ENCODE measurements around the gene PDCD11. TPM values are rescaled to one million over a fixed set of nuclear protein-coding genes. Genes with fewer than 3 reads are reported as not detected.
A peak's percentile ranks its signal among the peaks of the same experiment; 100 is the strongest.
"Not testable (repeated sequence)": the region's sequence is repeated elsewhere in the genome, so short reads cannot be mapped to it uniquely, and the experiment has no call there.

The PDCD11 gene
- total and polyA plus RNA-seq, 5 donors from 2014 or later: 7.1 to 26.9 (median 9.5) TPM

DNA sequence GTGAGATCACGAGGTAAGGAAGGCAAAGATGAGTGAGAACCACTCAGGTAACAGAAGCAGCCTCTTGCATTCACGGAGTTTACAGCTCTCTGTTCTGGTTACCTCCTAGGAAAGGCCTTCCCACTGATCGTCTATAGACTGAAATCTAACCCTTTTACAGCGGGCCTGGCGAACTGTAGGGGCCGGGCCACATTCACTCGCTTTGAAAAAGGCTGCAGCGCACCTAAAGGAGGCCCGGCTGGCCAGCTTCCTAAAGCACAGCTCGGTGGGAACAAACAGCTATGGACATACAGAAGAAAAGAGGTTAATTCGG is 716 bp upstream of the PDCD11 start:
- Histone ChIP-seq H3K36me3 (ENCODE audit: control insufficient read depth, insufficient read depth, low read length) (peaks cover 36% of the 10 kb centered on the region), H3K4me3 (ENCODE audit: low read depth, low read length) (peak overlapping the region; percentile 93), H3K27ac (ENCODE audit: insufficient read depth, low read length, poor library complexity, severe bottlenecking) (peak overlapping the region; percentile 78), H3K27me3 (ENCODE audit: control insufficient read depth, insufficient read depth, low read length) (no peaks in the 10 kb centered on the region), H3K9me3 (ENCODE audit: control insufficient read depth in 2 of 2, low read length in 2 of 2) (no peaks in the 10 kb centered on the region), H3K4me1 (ENCODE audit: control insufficient read depth, insufficient read depth, low read length, poor library complexity, severe bottlenecking) (peaks cover 34% of the 10 kb centered on the region)
- H3K36me3 Mint-ChIP-seq: peaks cover 15% of the 10 kb centered on the region
- DNase-seq: peak in 1 of 3 donors; percentile 15
- H3K4me1 Mint-ChIP-seq: peaks cover 23 to 62% (median 53%) of the 10 kb centered on the region in 4 donors
- no peaks in the 10 kb centered on the region for H3K9me3 Mint-ChIP-seq
- no peaks in the 10 kb centered on the region for H3K27me3 Mint-ChIP-seq
- H3K4me3 Mint-ChIP-seq: peak overlapping the region; percentile 94 to 99 (median 98)
- peak overlapping the region; percentile 74 to 98 (median 94) for H3K27ac Mint-ChIP-seq
- ATAC-seq (ENCODE audit: low read depth in 2 of 2): no peak

DNA sequence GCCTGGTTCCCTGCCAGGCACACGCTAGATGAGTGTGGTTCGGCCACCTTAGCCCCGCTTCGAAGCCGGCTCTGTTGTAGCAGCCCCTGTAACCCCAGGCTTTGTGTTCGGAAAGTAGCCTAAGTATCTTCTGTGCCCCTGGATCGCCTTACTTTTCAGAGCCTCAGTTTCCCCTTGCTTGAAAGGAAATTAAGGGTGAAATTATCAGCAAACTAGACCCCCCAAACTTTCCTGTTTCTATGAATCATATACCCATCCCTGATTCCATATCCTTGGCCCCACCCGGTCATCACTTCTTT is 312 bp downstream of the PDCD11 start:
- Histone ChIP-seq H3K4me1 (ENCODE audit: control insufficient read depth, insufficient read depth, low read length, poor library complexity, severe bottlenecking) (peaks cover 34% of the 10 kb centered on the region), H3K27ac (ENCODE audit: insufficient read depth, low read length, poor library complexity, severe bottlenecking) (peak overlapping the region; percentile 78), H3K4me3 (ENCODE audit: low read depth, low read length) (peak overlapping the region; percentile 93), H3K9me3 (ENCODE audit: control insufficient read depth in 2 of 2, low read length in 2 of 2) (no peaks in the 10 kb centered on the region), H3K27me3 (ENCODE audit: control insufficient read depth, insufficient read depth, low read length) (no peaks in the 10 kb centered on the region), H3K36me3 (ENCODE audit: control insufficient read depth, insufficient read depth, low read length) (peaks cover 30% of the 10 kb centered on the region)
- Mint-ChIP-seq H3K9me3 (no peaks in the 10 kb centered on the region), H3K27ac (peak overlapping the region; percentile 79 to 98 (median 94)), H3K27me3 (no peaks in the 10 kb centered on the region), H3K4me1 (peaks cover 23 to 63% (median 52%) of the 10 kb centered on the region in 4 donors), H3K4me3 (peak overlapping the region; percentile 94 to 99 (median 98)), H3K36me3 (peaks cover 11% of the 10 kb centered on the region)
- ATAC-seq (ENCODE audit: low read depth in 2 of 2) (no peak), DNase-seq (peak in 1 of 3 donors; percentile 22)

DNA sequence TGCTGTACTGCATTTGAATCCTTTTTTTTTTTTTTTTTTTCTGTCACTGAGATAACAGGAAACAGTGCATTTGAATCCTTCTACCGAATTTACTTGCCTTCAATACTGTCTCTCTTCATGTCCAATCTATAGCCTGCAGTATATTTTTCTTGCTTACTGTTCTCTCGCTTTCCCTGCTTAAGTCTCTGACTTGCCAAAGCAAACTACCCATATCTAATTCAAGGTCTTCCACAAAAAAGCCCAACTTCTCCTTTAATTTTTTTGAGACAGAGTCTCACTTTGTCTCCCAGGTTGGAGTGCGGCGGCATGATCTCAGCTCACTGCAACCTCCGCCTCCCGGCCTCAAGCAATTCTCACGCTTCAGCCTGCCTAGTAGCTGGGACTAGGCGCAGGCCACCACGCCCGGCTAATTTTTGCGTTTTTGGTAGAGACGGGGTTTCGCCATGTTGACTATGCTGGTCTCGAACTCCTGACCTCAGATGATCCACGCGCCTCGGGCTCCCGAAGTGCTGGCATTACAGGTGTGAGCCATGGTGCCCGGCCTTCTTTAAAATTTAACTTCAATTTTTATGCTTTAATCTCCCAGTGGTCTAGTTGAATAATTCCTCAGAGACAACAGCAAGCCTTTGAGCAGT is 882 bp downstream of the PDCD11 start:
- H3K36me3 ChIP-seq (ENCODE audit: control insufficient read depth, insufficient read depth, low read length): peaks cover 29% of the 10 kb centered on the region
- H3K9me3 ChIP-seq (ENCODE audit: control insufficient read depth in 2 of 2, low read length in 2 of 2): no peaks in the 10 kb centered on the region
- peak overlapping the region; percentile 78 for H3K27ac ChIP-seq (ENCODE audit: insufficient read depth, low read length, poor library complexity, severe bottlenecking)
- H3K4me1 ChIP-seq (ENCODE audit: control insufficient read depth, insufficient read depth, low read length, poor library complexity, severe bottlenecking): peaks cover 34% of the 10 kb centered on the region
- H3K36me3 Mint-ChIP-seq: peaks cover 11% of the 10 kb centered on the region
- DNase-seq (no peak), ATAC-seq (ENCODE audit: low read depth in 2 of 2) (no peak)
- H3K4me3 Mint-ChIP-seq: peak overlapping the region; percentile 94 to 99 (median 98)
- H3K27me3 Mint-ChIP-seq: no peaks in the 10 kb centered on the region
- peak overlapping the region; percentile 93 for H3K4me3 ChIP-seq (ENCODE audit: low read depth, low read length)
- no peaks in the 10 kb centered on the region for H3K9me3 Mint-ChIP-seq
- peak overlapping the region; percentile 79 to 98 (median 94) for H3K27ac Mint-ChIP-seq
- H3K4me1 Mint-ChIP-seq: peaks cover 23 to 63% (median 53%) of the 10 kb centered on the region in 4 donors
- H3K27me3 ChIP-seq (ENCODE audit: control insufficient read depth, insufficient read depth, low read length): no peaks in the 10 kb centered on the region

DNA sequence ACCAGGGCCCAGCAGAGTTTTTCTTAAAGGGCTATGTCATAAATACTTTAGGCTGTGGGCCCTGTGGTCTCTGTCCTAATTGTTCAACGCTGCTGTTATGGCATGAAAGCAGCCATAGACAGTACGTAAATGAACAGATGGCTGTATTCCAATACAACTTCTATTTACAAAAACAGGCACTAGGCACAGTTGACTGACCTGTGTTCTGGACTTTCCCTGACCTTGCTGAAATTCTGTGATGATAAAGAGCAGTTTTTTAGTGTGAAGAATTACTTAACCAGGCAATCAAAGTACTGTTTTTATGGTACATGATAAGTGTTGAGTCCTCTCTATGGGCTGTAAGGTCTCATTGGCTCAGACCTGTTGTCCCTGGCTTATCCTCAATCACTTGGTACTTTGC is 17.1 kb downstream of the PDCD11 start:
- Mint-ChIP-seq H3K27me3 (no peaks in the 10 kb centered on the region), H3K4me3 (no peak overlapping the region), H3K4me1 (peaks cover 0 to 6% (median 1%) of the 10 kb centered on the region in 4 donors), H3K27ac (no peak overlapping the region), H3K36me3 (peaks cover 63% of the 10 kb centered on the region), H3K9me3 (no peaks in the 10 kb centered on the region)
- Histone ChIP-seq H3K27me3 (ENCODE audit: control insufficient read depth, insufficient read depth, low read length) (no peaks in the 10 kb centered on the region), H3K4me3 (ENCODE audit: low read depth, low read length) (no peak overlapping the region), H3K9me3 (ENCODE audit: control insufficient read depth in 2 of 2, low read length in 2 of 2) (no peaks in the 10 kb centered on the region), H3K27ac (ENCODE audit: insufficient read depth, low read length, poor library complexity, severe bottlenecking) (no peak overlapping the region), H3K4me1 (ENCODE audit: control insufficient read depth, insufficient read depth, low read length, poor library complexity, severe bottlenecking) (no peaks in the 10 kb centered on the region), H3K36me3 (ENCODE audit: control insufficient read depth, insufficient read depth, low read length) (peaks cover 86% of the 10 kb centered on the region)
- no peak for DNase-seq
- ATAC-seq (ENCODE audit: low read depth in 2 of 2): no peak

DNA sequence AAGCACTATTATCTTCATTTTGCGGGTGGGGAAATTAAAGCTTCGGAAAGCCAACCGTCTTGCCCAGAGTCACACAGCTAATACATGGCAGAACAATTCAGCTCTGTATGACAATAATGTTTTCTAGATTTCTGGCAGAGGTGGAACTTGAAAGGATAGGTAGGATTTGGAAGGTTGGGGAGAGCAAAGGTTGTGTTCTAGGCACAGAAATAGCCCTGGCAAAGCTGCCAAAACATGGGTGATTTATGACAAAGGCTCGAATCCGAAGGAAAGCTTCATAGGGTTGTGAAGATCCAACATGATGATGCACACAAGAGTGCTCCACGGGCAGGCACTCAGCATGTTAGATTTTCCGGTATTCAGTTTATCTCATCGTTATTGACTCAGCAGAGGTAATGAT is 19.2 kb downstream of the PDCD11 start:
- no peak overlapping the region for H3K4me3 ChIP-seq (ENCODE audit: low read depth, low read length)
- ATAC-seq (ENCODE audit: low read depth in 2 of 2): no peak
- H3K27me3 Mint-ChIP-seq: no peaks in the 10 kb centered on the region
- H3K27ac ChIP-seq (ENCODE audit: insufficient read depth, low read length, poor library complexity, severe bottlenecking): no peak overlapping the region
- H3K9me3 ChIP-seq (ENCODE audit: control insufficient read depth in 2 of 2, low read length in 2 of 2): no peaks in the 10 kb centered on the region
- peaks cover 68% of the 10 kb centered on the region for H3K36me3 Mint-ChIP-seq
- H3K4me1 Mint-ChIP-seq: peaks cover 0 to 6% (median 1%) of the 10 kb centered on the region in 4 donors
- H3K27ac Mint-ChIP-seq: peak overlapping the region in 1 of 3 donors; percentile 13
- no peaks in the 10 kb centered on the region for H3K4me1 ChIP-seq (ENCODE audit: control insufficient read depth, insufficient read depth, low read length, poor library complexity, severe bottlenecking)
- H3K9me3 Mint-ChIP-seq: no peaks in the 10 kb centered on the region
- H3K27me3 ChIP-seq (ENCODE audit: control insufficient read depth, insufficient read depth, low read length): no peaks in the 10 kb centered on the region
- no peak overlapping the region for H3K4me3 Mint-ChIP-seq
- peaks cover 91% of the 10 kb centered on the region for H3K36me3 ChIP-seq (ENCODE audit: control insufficient read depth, insufficient read depth, low read length)
- DNase-seq: no peak

DNA sequence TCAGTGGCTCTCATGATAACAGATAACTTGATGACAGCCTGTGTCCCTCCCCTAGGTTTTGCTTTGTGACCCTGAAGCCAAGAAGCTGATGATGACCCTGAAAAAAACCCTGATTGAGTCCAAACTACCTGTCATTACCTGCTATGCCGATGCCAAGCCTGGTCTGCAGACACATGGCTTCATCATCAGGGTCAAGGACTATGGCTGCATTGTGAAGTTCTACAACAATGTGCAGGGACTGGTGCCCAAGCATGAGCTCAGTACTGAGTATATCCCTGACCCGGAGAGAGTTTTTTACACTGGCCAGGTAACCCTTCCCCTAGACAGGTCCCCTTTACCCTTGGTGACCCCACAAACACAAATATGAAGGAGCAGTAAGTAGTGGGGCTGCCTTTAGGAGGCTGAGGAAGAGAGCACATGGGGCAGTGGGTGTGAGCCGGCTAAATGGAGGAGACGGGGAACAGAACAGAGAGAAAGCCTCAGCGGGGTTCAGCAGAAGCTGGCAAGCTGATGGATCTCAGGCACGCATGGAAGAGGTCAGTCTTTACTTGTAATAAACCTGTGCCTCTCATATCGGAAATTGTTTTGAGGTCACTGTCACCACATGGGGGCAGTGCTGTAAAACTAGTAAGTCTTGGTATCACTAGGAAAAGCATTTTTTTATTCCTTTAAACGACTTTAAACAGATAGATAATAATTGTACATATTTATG is 20.2 kb downstream of the PDCD11 start:
- Mint-ChIP-seq H3K4me1 (peaks cover 0 to 6% (median 1%) of the 10 kb centered on the region in 4 donors), H3K27ac (peak overlapping the region in 2 of 3 donors; percentile 4 to 18), H3K27me3 (no peaks in the 10 kb centered on the region), H3K36me3 (peaks cover 69% of the 10 kb centered on the region), H3K4me3 (no peak overlapping the region), H3K9me3 (no peaks in the 10 kb centered on the region)
- Histone ChIP-seq H3K27ac (ENCODE audit: insufficient read depth, low read length, poor library complexity, severe bottlenecking) (no peak overlapping the region), H3K36me3 (ENCODE audit: control insufficient read depth, insufficient read depth, low read length) (peaks cover 92% of the 10 kb centered on the region), H3K4me3 (ENCODE audit: low read depth, low read length) (no peak overlapping the region), H3K9me3 (ENCODE audit: control insufficient read depth in 2 of 2, low read length in 2 of 2) (no peaks in the 10 kb centered on the region), H3K4me1 (ENCODE audit: control insufficient read depth, insufficient read depth, low read length, poor library complexity, severe bottlenecking) (no peaks in the 10 kb centered on the region), H3K27me3 (ENCODE audit: control insufficient read depth, insufficient read depth, low read length) (no peaks in the 10 kb centered on the region)
- peak in 1 of 2 donors; percentile 46 for ATAC-seq (ENCODE audit: low read depth in 2 of 2)
- DNase-seq: peak; percentile 46 to 82 (median 67)

DNA sequence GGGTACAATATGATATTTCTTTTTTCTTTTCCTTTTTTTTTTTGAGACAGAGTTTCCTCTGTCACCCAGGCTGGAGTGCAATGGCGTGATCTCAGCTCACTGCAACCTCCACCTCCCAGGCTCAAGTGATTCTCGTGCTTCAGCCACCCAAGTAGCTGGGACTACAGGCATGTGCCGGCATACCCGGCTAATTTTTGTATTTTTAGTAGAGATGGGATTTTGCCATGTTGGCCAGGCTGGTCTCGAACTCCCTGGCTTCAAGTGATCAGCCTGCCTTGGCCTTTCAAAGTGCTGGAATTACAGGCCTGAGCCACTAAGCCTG is 20.7 kb downstream of the PDCD11 start:
- peaks cover 87% of the 10 kb centered on the region for H3K36me3 ChIP-seq (ENCODE audit: control insufficient read depth, insufficient read depth, low read length)
- H3K4me3 Mint-ChIP-seq; H3K9me3 ChIP-seq (ENCODE audit: control insufficient read depth in 2 of 2, low read length in 2 of 2); H3K27me3 Mint-ChIP-seq; H3K27ac ChIP-seq (ENCODE audit: insufficient read depth, low read length, poor library complexity, severe bottlenecking); H3K4me1 ChIP-seq (ENCODE audit: control insufficient read depth, insufficient read depth, low read length, poor library complexity, severe bottlenecking); H3K4me3 ChIP-seq (ENCODE audit: low read depth, low read length); H3K27me3 ChIP-seq (ENCODE audit: control insufficient read depth, insufficient read depth, low read length); ATAC-seq (ENCODE audit: low read depth in 2 of 2); H3K4me1 Mint-ChIP-seq; DNase-seq; H3K9me3 Mint-ChIP-seq: not testable (repeated sequence)
- Mint-ChIP-seq H3K27ac (peak overlapping the region in 1 of 3 donors; percentile 18), H3K36me3 (peaks cover 68% of the 10 kb centered on the region)

DNA sequence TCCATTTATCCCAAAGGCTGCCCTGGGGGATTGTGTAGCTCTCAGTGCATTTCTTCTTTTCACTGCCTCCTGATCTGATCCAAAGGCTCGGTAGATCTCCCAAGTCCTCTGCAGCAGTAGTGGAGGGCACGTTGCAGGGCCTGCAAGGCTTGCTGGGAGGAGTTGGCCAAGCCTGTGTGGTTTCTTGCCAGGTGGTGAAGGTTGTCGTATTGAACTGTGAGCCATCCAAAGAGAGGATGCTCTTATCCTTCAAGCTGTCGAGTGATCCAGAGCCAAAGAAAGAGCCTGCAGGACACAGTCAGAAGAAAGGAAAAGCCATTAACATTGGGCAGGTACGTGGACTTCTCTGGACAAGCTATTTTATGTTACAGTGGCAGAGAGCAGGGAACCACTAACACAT is 21.2 kb downstream of the PDCD11 start:
- Histone ChIP-seq H3K4me1 (ENCODE audit: control insufficient read depth, insufficient read depth, low read length, poor library complexity, severe bottlenecking) (no peaks in the 10 kb centered on the region), H3K9me3 (ENCODE audit: control insufficient read depth in 2 of 2, low read length in 2 of 2) (no peaks in the 10 kb centered on the region), H3K27ac (ENCODE audit: insufficient read depth, low read length, poor library complexity, severe bottlenecking) (no peak overlapping the region), H3K27me3 (ENCODE audit: control insufficient read depth, insufficient read depth, low read length) (no peaks in the 10 kb centered on the region), H3K36me3 (ENCODE audit: control insufficient read depth, insufficient read depth, low read length) (peaks cover 87% of the 10 kb centered on the region), H3K4me3 (ENCODE audit: low read depth, low read length) (no peak overlapping the region)
- H3K27ac Mint-ChIP-seq: peak overlapping the region in 1 of 3 donors; percentile 69
- DNase-seq (no peak), ATAC-seq (ENCODE audit: low read depth in 2 of 2) (no peak)
- H3K4me1 Mint-ChIP-seq: peaks cover 0 to 6% (median 1%) of the 10 kb centered on the region in 4 donors
- peaks cover 70% of the 10 kb centered on the region for H3K36me3 Mint-ChIP-seq
- no peaks in the 10 kb centered on the region for H3K9me3 Mint-ChIP-seq
- H3K27me3 Mint-ChIP-seq: no peaks in the 10 kb centered on the region
- H3K4me3 Mint-ChIP-seq: no peak overlapping the region

Data from CD4-positive, CD25-positive, alpha-beta regulatory T cell (primary cell).